CD4-positive, alpha-beta T cell treated with Interleukin-6 for 4 hours (primary cell): ENCODE data around the gene C5orf63.
"Not testable (repeated sequence)": the region's sequence is repeated elsewhere in the genome, so short reads cannot be mapped to it uniquely, and the experiment has no call there.

Source experiments
- DNase-seq: peaks from one replicate; pipeline ENCODE4 v3.0.0-alpha.2; 2020; ENCODE audit warnings: mixed read lengths

C5orf63 gene

GRCh38 chr5:127070243-127070642, 3.1 kb downstream of the C5orf63 start:
- DNase-seq = no peak

DNA sequence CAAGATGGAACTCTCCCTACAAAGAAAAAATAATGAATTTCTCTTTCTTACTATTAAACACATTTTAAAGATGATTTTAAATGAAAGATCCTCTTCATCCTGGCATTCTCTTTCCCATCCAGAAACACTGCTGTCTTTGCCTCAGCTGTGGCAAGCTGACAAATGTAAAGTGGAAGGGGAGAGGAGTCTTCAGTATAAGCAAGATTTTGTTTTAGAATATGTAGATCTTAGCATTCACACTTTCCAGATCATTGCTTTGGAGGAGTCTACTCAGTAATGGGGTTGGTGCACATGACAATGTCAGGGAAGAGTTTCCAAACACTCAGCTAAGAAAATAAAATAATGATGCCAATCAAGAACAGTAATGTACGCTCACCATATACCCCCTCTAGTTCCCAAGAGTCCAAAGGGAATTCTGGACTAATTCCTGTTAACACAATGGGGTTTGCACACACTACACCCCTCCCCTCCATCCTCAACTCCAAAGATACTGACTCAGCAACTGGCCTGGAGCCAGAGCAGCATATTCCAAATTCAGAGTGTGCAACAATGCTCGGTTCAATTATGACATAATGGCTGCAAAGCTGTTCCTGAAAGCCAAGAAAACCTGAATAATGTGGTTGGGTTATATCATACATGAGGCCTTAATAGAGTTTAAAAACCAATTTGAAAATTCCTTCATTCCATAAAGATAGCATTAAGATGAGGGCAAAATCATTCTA, 4.6 kb downstream of the C5orf63 start:
- DNase-seq = no peak

GRCh38 chr5:127066721-127067120, 6.6 kb downstream of the C5orf63 start:
- DNase-seq = no peak

DNA sequence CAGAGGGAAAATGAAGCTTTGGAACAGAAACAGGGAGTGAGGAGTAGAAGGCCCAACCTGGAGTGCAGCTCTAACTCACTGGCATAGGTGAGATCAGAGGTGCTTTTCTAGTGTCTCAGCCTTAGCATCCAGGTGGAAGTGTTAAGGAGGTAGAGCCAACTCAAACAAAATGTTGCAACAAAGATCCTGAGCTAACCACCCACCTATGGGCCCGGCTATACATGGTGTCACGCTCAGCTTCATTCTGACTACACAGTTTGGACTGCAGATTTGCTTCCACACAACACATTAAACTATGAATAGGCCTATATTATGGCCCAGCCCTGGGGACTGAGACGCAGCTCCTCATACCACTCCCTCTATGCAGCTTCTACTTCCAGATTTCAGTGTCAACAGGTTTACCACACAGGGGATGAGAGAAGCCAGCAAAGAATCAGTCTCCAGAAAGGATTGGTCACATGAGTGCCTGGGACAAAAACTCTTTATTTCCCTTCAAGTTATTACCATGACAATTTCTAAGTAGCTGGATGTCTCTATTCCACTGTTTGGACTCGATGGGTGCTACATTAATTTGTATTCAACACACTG, 9.0 kb downstream of the C5orf63 start:
- no peak for DNase-seq

DNA sequence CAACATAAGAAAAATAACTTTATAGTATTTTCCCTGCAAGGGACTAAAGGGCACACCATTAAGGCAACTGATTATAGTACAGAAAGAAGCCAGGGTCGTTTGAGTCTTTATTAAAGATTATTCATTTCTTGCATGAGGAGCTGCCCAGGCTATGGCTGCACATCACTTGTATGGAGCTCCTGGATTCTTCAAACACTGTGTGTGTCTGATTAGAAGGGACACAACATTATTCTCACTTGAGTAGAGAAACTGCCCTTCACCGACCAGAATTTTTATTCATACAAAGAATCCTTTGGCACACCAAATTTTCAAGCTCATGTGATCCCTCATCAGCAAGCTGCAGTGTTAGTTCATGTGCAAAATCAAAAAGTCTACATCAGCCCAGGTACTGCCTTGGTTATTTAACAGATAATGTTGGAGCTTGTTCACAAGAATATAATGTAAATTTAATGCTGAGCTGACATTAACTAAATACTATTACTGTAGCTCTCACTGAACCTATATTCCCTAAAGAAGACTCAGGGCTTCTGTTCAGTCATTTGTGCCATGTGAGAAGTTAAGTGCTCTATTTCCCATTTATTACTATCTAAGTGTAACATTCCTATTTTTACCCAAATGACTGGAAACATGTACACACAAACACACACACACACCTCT, 9.9 kb downstream of the C5orf63 start:
- DNase-seq = no peak

DNA sequence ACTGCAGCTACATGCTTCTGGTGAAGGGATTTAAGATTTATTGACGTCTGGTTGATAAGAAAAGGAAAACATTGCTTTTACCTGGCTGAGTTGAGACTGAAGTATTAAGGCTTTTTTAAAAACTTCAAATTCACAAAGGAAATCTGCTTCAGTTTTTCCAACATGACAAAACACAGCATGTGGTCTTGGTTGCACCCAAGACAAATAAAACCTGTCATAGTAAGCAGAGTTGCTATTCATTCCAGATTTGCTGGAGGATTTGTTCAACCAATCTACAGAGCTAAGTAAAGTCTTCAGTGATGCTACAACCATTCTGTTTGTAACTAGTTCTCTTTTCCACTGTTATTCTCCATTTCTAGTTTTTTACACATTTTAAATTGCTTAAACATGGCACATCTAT, 11.3 kb downstream of the C5orf63 start:
- no peak for DNase-seq

- DNase-seq = no peak
Measured at GRCh38 chr5:127061537-127061936, 11.8 kb downstream of the C5orf63 start.

GRCh38 chr5:127060470-127060985, 12.8 kb downstream of the C5orf63 start:
- no peak for DNase-seq

GRCh38 chr5:127056896-127057295, 16.4 kb downstream of the C5orf63 start:
- no peak for DNase-seq

- no peak for DNase-seq
Measured at GRCh38 chr5:127055880-127056653, 17.2 kb downstream of the C5orf63 start.

- DNase-seq = not testable (repeated sequence)
Measured at GRCh38 chr5:127053551-127053950, 19.8 kb downstream of the C5orf63 start.

DNA sequence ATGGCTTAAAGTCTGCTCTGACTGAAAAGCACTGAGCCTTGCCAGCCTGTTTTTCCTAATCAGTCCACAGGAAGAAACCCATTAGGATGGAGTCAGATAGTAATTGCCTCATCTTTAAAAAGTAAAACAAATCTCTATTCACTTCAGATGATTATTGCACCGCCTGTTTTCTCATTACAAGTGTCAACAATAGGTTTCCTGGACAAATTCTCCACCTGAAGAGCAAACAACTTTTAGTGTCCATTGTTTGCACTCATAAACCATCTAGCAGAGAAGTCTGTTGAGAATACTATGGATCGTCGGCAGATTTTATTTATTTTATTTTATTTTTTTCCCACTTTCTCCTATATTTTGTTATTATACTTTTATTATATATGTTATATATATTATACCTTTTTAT, 20.3 kb downstream of the C5orf63 start:
- no peak for DNase-seq

- no peak for DNase-seq
Measured at GRCh38 chr5:127051591-127051990, 21.7 kb downstream of the C5orf63 start.

DNA sequence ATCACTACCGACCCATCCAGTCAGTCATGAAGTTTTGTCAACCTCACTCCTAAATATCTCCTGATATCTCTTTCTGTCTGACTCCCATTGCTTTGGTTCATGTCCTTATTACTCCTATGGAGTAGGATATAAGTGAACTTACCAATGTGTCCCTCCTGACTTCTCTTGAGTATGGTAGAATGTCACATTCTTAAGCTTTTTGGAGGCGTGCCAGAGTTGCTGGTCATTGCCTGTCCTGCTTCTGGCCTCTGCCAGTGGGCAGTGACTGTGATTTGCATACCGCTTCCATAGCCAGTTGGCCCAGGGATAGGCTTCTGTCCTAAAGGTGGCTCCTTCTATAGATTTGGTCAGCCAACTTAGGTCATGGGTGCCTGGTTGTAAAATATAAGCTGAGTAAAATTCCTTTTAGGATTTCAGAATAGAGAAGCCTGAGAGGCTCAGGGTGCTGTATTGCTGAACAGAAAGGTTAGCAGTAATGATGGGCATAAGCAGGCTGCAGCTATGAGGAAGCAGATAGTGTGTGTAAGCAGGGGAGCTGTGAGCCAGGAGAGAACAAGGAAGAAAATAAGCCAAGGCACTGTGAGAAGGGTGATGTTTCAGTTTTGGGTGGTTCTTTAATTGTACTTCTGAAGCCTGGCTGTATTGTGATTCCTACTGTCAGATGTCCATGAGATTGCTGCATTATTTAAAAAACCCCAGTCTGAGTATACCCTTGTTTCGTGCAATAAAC, 26.8 kb downstream of the C5orf63 start:
- DNase-seq = no peak

DNA sequence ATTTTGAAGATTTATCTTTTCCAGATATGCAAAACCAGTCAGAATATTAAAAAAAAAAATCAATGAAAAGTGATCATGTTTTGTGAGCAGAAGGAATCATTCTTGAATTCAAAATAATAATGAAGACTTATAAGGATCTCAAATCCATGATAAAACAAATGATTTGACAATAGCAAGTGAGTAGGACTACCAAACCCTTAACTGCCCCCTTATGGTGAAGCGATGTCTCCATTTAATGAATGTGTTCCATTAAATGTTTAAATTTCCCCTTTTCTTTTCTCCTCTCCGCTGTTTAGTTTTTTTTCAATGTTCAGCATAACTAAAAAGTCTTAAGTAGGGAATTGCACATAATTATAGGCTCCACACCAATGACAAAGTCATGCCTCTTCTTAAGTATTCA, 30.7 kb downstream of the C5orf63 start:
- DNase-seq = no peak

GRCh38 chr5:127041571-127041970, 31.7 kb downstream of the C5orf63 start:
- no peak for DNase-seq

GRCh38 chr5:127040796-127041520, 32.3 kb downstream of the C5orf63 start:
- no peak for DNase-seq

DNA sequence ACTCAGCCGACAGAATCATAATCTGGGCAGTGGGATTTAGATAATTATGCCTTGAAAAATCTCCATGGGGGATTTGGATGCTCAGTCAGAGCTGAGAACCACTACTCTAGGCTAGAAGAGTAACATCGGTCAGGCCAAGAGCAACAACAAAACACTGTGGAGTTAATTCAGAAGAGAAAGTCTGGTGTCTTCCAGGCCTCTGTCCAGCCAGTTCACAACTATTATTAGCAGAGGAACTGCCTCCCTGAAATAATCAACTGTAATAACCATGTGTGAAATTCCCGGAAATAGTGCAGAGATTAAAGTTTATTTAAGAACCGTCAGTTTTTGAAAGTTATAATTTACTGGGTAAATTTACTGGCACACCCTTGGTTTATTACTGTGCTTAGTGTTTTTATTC, 34.8 kb downstream of the C5orf63 start:
- no peak for DNase-seq

- no peak for DNase-seq
Measured at GRCh38 chr5:127031863-127032232, 41.5 kb downstream of the C5orf63 start.

- peak; percentile 38 for DNase-seq
Measured at GRCh38 chr5:127031147-127031862, 42.0 kb downstream of the C5orf63 start.
